HEK293 (cell line): ENCODE results near the gene MRPS2.

Experiments used
- TCF7L2 ChIP-seq: IDR thresholded peaks from 2 replicates; pipeline ENCODE4 v1.6.1; 2011; ENCODE audit warnings: low read depth, mild to moderate bottlenecking, inconsistent platforms, low read length, moderate library complexity, borderline replicate concordance
- ZNF140 ChIP-seq: fragments of 450-650 bp; formaldehyde crosslinking; IDR thresholded peaks from 2 replicates; pipeline ENCODE4 v1.5.1; 2016; ENCODE audit warnings: missing biosample characterization, missing genetic modification characterization
- ZNF558 ChIP-seq: fragments of 450-650 bp; formaldehyde crosslinking; IDR thresholded peaks from 2 replicates; pipeline ENCODE4 v1.5.1; 2016; ENCODE audit warnings: missing biosample characterization, missing genetic modification characterization
- ZNF626 ChIP-seq: fragments of 450-650 bp; sonication (Bioruptor Pico); formaldehyde crosslinking; IDR thresholded peaks from 2 replicates; pipeline ENCODE4 v1.5.1; 2018; ENCODE audit warnings: missing biosample characterization, missing genetic modification characterization, inconsistent platforms

- TF ChIP-seq ZNF140 (tag by site-specific recombination): no peak
- no peak for TF ChIP-seq TCF7L2
- TF ChIP-seq ZNF626 (tag by site-specific recombination): no peak
- TF ChIP-seq ZNF558 (tag by site-specific recombination): no peak
These were observed 36.3 kb upstream of the MRPS2 start for GRCh38 chr9:135464181-135464580.
